ENCODE results near the gene SYT7.

Gene SYT7

GRCh38 chr11:61511383-61511782 lies 69.5 kb downstream of the SYT7 start:
- no peak for DNase-seq

- no peak for DNase-seq
These were observed 69.9 kb downstream of the SYT7 start for GRCh38 chr11:61510974-61511373.

GRCh38 chr11:61510166-61510919 lies 70.5 kb downstream of the SYT7 start:
- DNase-seq: no peak

GRCh38 chr11:61509043-61510029 lies 71.5 kb downstream of the SYT7 start:
- DNase-seq: peak; percentile 86

GRCh38 chr11:61507962-61508861 lies 72.7 kb downstream of the SYT7 start, which contains the start of gene LRRC10B:
LRRC10B (plus strand) TSS chr11:61508749; CDS start chr11:61508999, 250 bp downstream.
- DNase-seq: peak; percentile 50

GRCh38 chr11:61507012-61507768 lies 73.7 kb downstream of the SYT7 start:
- DNase-seq: no peak

- no peak for DNase-seq
These were observed 75.2 kb downstream of the SYT7 start for GRCh38 chr11:61505640-61506155.

- no peak for DNase-seq
These were observed 75.8 kb downstream of the SYT7 start for GRCh38 chr11:61505106-61505505.

GRCh38 chr11:61503135-61503770 lies 77.6 kb downstream of the SYT7 start:
- DNase-seq: no peak

- no peak for DNase-seq
These were observed 78.4 kb downstream of the SYT7 start for GRCh38 chr11:61502522-61502921.

- no peak for DNase-seq
These were observed 80.9 kb downstream of the SYT7 start for GRCh38 chr11:61499816-61500491.

- no peak for DNase-seq
These were observed 82.0 kb downstream of the SYT7 start for GRCh38 chr11:61498767-61499341.

- no peak for DNase-seq
These were observed 83.0 kb downstream of the SYT7 start for GRCh38 chr11:61497876-61498275.

- DNase-seq: no peak
These were observed 83.4 kb downstream of the SYT7 start for GRCh38 chr11:61497473-61497872.

- no peak for DNase-seq
These were observed 84.1 kb downstream of the SYT7 start for GRCh38 chr11:61496602-61497400.

GRCh38 chr11:61495801-61496601 lies 84.9 kb downstream of the SYT7 start:
- DNase-seq: no peak

GRCh38 chr11:61494381-61494961 lies 86.4 kb downstream of the SYT7 start:
- no peak for DNase-seq

Data from activated CD4-positive, alpha-beta T cell treated with anti-CD3 and anti-CD28 coated beads, Interleukin-2, Interleukin-6, amounts not matched to agents 100 ng/mL and 50 ng/mL, durations not matched to agents 16 hours and 8 hours (primary cell).